Endothelial cell of umbilical vein (primary cell): Measurements from ENCODE around the gene MTF2. TPM values are rescaled to one million over a fixed set of nuclear protein-coding genes. Genes with fewer than 3 reads are reported as not detected.

ENCODE experiments used
- BruUV-seq: library from RNA; stranded (reverse); fragments of 400-500 nt; replicated peaks from 2 replicates; lab custom pipeline; 2021; lab: Mats Ljungman, UMichigan
- CTCF ChIA-PET: fragments of 300-600, 350-600 bp; sonication (Branson Sonifier 250); formaldehyde crosslinking; loops from one replicate; lab custom pipeline; 2021; ENCODE audit warnings: antibody characterized with exemption, inconsistent platforms; lab: Charles Lee
- POLR2A ChIA-PET: fragments of 300-600, 350-600 bp; sonication (Branson Sonifier 250); formaldehyde crosslinking; loops from one replicate; lab custom pipeline; 2021; ENCODE audit warnings: antibody characterized with exemption, inconsistent platforms; lab: Charles Lee
- DNase-seq: peaks from one replicate; pipeline ENCODE4 v3.0.0-alpha.2; 2011; ENCODE audit warnings: low read depth, low spot score
- FAIRE-seq: peaks from 2 replicates; lab custom pipeline; 2011; peaks lifted over from hg19 to GRCh38; lab: Jason Lieb, UNC
- H2AFZ ChIP-seq: 2 replicates; pipeline ENCODE4 v1.6.0; 2012; ENCODE audit warnings: low read depth, low read length, control low read depth, inconsistent platforms
- H3K27ac ChIP-seq: 2 replicates; pipeline ENCODE4 v1.5.1; 2011; ENCODE audit warnings: low read depth, mild to moderate bottlenecking, control low read depth, low read length, moderate library complexity; ENCODE audit not compliant: insufficient read depth
- H3K27me3 ChIP-seq, 2 experiments: 2 replicates each; pipeline versions ENCODE4 v1.6.0 to v1.6.1; 2011; ENCODE audit warnings: low read length in 2 of 2, mixed read lengths in 1 of 2; ENCODE audit not compliant: control insufficient read depth in 2 of 2, insufficient read depth in 2 of 2
- H3K36me3 ChIP-seq, 2 experiments: 2 replicates in 1 of 2; 3 replicates in 1 of 2; pipeline ENCODE4 v1.5.1; 2011; ENCODE audit warnings: low read length in 2 of 2, mild to moderate bottlenecking in 1 of 2, moderate library complexity in 1 of 2; ENCODE audit not compliant: control insufficient read depth in 2 of 2, insufficient read depth in 2 of 2; ENCODE audit errors: extremely low read depth in 1 of 2
- H3K4me1 ChIP-seq: 3 replicates; pipeline ENCODE4 v1.5.1; 2011; ENCODE audit warnings: mild to moderate bottlenecking, low read length; ENCODE audit not compliant: control insufficient read depth, insufficient read depth; ENCODE audit errors: extremely low read depth
- H3K4me2 ChIP-seq: 2 replicates; pipeline ENCODE4 v1.6.1; 2011; ENCODE audit warnings: low read length, control low read depth, mixed read lengths; ENCODE audit not compliant: insufficient read depth
- H3K4me3 ChIP-seq, 3 experiments: fragments of 200-600 bp in 1 of 3; sonication (generic), shearing (Covaris generic) in 1 of 3; replicated peaks in 1 of 3; 2 replicates each; pipeline ENCODE4 v1.5.1; 2011 to 2016; ENCODE audit warnings: control low read depth in 3 of 3, low read length in 3 of 3, mild to moderate bottlenecking in 2 of 3, inconsistent platforms in 1 of 3, low read depth in 1 of 3, moderate library complexity in 1 of 3; ENCODE audit not compliant: insufficient read depth in 1 of 3
- H3K79me2 ChIP-seq: 2 replicates; pipeline ENCODE4 v1.6.0; 2012; ENCODE audit warnings: low read length, inconsistent platforms; ENCODE audit not compliant: control insufficient read depth, insufficient read depth
- H3K9ac ChIP-seq: replicated peaks from 2 replicates; pipeline ENCODE3; 2011; ENCODE audit warnings: low read length, control low read depth; ENCODE audit not compliant: insufficient read depth; ENCODE audit errors: extremely low read depth
- H3K9me1 ChIP-seq: replicated peaks from 3 replicates; pipeline ENCODE4 v1.6.0; 2011; ENCODE audit warnings: mild to moderate bottlenecking, low read length; ENCODE audit not compliant: control insufficient read depth, insufficient read depth; ENCODE audit errors: extremely low read depth
- H3K9me3 ChIP-seq: replicated peaks from 2 replicates; pipeline ENCODE4 v1.5.1; 2012; ENCODE audit warnings: low read length, inconsistent platforms; ENCODE audit not compliant: control insufficient read depth, insufficient read depth
- H4K20me1 ChIP-seq: replicated peaks from 2 replicates; pipeline ENCODE3; 2011; ENCODE audit warnings: mild to moderate bottlenecking, low read length; ENCODE audit not compliant: control insufficient read depth, insufficient read depth; ENCODE audit errors: extremely low read depth
- CTCF ChIP-seq, 2 donors: IDR thresholded peaks; 1 replicate in 1 of 2; 2 replicates in 1 of 2; pipeline ENCODE4 v1.5.1; 2011; ENCODE audit warnings: low read length in 2 of 2, mild to moderate bottlenecking in 2 of 2, moderate library complexity in 2 of 2, control low read depth in 1 of 2, inconsistent platforms in 1 of 2, low read depth in 1 of 2; ENCODE audit not compliant: insufficient read depth in 1 of 2; ENCODE audit errors: extremely low read depth in 1 of 2
- EZH2 ChIP-seq: IDR thresholded peaks from 2 replicates; pipeline ENCODE4 v1.6.1; 2012; ENCODE audit warnings: borderline replicate concordance, low read depth, mild to moderate bottlenecking, moderate library complexity, low read length, inconsistent platforms; ENCODE audit not compliant: severe bottlenecking
- FOS ChIP-seq: IDR thresholded peaks from 2 replicates; pipeline ENCODE4 v1.6.1; 2011; ENCODE audit warnings: mild to moderate bottlenecking, low read length, moderate library complexity, borderline replicate concordance; ENCODE audit not compliant: insufficient read depth
- GATA2 ChIP-seq: IDR thresholded peaks from 2 replicates; pipeline ENCODE4 v1.7.0; 2011; ENCODE audit warnings: low read depth, mild to moderate bottlenecking, moderate library complexity, mixed read lengths, low read length; ENCODE audit not compliant: insufficient read length, insufficient read depth
- JUN ChIP-seq: IDR thresholded peaks from 2 replicates; pipeline ENCODE4 v1.6.1; 2011; ENCODE audit warnings: borderline replicate concordance, low read depth; ENCODE audit not compliant: insufficient read length, insufficient read depth
- MAX ChIP-seq: IDR thresholded peaks from 2 replicates; pipeline ENCODE4 v1.6.1; 2011; ENCODE audit not compliant: insufficient read depth, insufficient read length
- MYC ChIP-seq: IDR thresholded peaks from one replicate; pipeline ENCODE4 v1.6.1; 2011; ENCODE audit warnings: mild to moderate bottlenecking, low read depth, low read length
- POLR2A ChIP-seq: IDR thresholded peaks from 2 replicates; pipeline ENCODE4 v1.6.1; 2012; ENCODE audit warnings: low read depth, mild to moderate bottlenecking, control low read depth, low read length
- POLR2AphosphoS5 ChIP-seq: IDR thresholded peaks from 2 replicates; pipeline ENCODE4 v1.6.1; 2012; ENCODE audit warnings: low read depth, mild to moderate bottlenecking, control low read depth, low read length, moderate library complexity; ENCODE audit not compliant: insufficient read depth
- dilution Hi-C: fragments of 300-500 bp; cut with MboI; formaldehyde crosslinking; loops from one replicate; pipeline ENCODE4 v1.15.0; 2019; ENCODE audit warnings: low sequenced_read_pairs; ENCODE audit not compliant: extremely low pct_ligation_motif_present
- intact Hi-C: fragments of 100-400 bp; cut with micrococcal nuclease; formaldehyde crosslinking; loops from one replicate; pipeline ENCODE4 v1.10.0; 2022
- polyA plus RNA-seq, 4 experiments: library from polyadenylated mRNA; depleted of rRNA in 3 of 4; stranded (reverse) in 3 of 4; unstranded in 1 of 4; fragments of >200 nt; gene quantifications; 2 replicates each; pipeline versions ENCODE4 v1.2.1 to v1.2.3, GENCODE V29; 2011 to 2012; ENCODE audit warnings: missing spikeins in 1 of 4
- total RNA-seq: library from RNA; stranded (reverse); gene quantifications from 2 replicates; pipeline ENCODE4 v1.2.3, GENCODE V29; 2021

MTF2 gene
- total and polyA plus RNA-seq, 2 donors (not counting 3 experiments of a cell fraction or from before 2014, with no cell fraction given): 20.1 to 40.5 TPM

DNA sequence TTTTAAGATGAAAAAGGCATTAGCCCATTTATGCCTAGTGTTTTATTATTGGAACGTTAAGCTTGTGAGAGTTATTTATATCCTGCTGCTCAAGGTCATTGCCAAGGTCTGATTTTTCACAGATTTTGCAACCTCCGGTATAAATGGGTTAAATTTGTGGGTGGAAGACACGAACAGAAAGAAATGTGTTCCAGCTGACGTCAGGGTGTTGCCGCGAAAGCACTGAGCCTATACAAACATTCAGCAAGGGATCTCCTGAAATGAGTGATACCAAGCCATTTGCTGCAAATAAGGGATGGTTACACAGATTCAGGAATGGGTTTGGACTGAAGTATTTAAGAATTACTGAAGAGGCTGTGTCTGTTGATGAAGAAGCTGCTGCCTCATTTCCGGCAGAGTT is 68.9 kb downstream of the MTF2 start:
- Histone ChIP-seq H3K9me3 (no peaks in the 10 kb centered on the region), H3K4me2 (no peak overlapping the region), H3K79me2 (peaks cover 5% of the 10 kb centered on the region), H3K36me3 (peaks cover 2 to 7% of the 10 kb centered on the region in 2 experiments), H2AFZ (no peak overlapping the region), H3K4me1 (no peaks in the 10 kb centered on the region), H3K27ac (no peak overlapping the region), H3K9me1 (no peaks in the 10 kb centered on the region), H4K20me1 (peaks cover 2% of the 10 kb centered on the region), H3K4me3 (no peak overlapping the region), H3K9ac (no peak overlapping the region), H3K27me3 (no peaks in the 10 kb centered on the region)
- DNase-seq: no peak
- no peak for TF ChIP-seq EZH2
- TF ChIP-seq MYC: no peak
- no peak for TF ChIP-seq POLR2A
- dilution Hi-C loops (no loop called here), intact Hi-C loops (no loop called here)
- BruUV-seq: no TSS peak
- FAIRE-seq: no peak
- ChIA-PET CTCF (no interaction called here), POLR2A (no interaction called here)

- Histone ChIP-seq H3K4me3 (no peak overlapping the region), H4K20me1 (peaks cover 2% of the 10 kb centered on the region), H2AFZ (no peak overlapping the region), H3K9ac (no peak overlapping the region), H3K79me2 (peaks cover 8% of the 10 kb centered on the region), H3K9me3 (no peaks in the 10 kb centered on the region), H3K27ac (no peak overlapping the region), H3K9me1 (no peaks in the 10 kb centered on the region), H3K36me3 (peaks cover 2 to 9% of the 10 kb centered on the region in 2 experiments), H3K4me2 (no peak overlapping the region), H3K4me1 (peaks cover 8% of the 10 kb centered on the region), H3K27me3 (no peaks in the 10 kb centered on the region)
- DNase-seq (no peak), FAIRE-seq (no peak)
- TF ChIP-seq CTCF (IDR thresholded peaks at IDR 0.05; ENCODE audit: extremely low read depth in 1 of 2, insufficient read depth in 1 of 2, low read depth in 1 of 2, low read length in 2 of 2) (no peak), MYC (no peak), MAX (no peak), FOS (no peak), EZH2 (no peak), POLR2AphosphoS5 (no peak), POLR2A (no peak), JUN (no peak), GATA2 (no peak)
- BruUV-seq: no TSS peak
- ChIA-PET CTCF (no interaction called here), POLR2A (no interaction called here)
- dilution Hi-C loops: no loop called here
- intact Hi-C loops: no loop called here
These were observed 71.6 kb downstream of the MTF2 start for GRCh38 chr1:93150729-93151128.
